B cell (primary cell): Measurements from ENCODE around the gene CASP4. TPM values are rescaled to one million over a fixed set of nuclear protein-coding genes. Genes with fewer than 3 reads are reported as not detected.

Source experiments
- ATAC-seq: fragments of 200-7000 bp; cut with Tn5 transposase; one replicate; pipeline ENCODE4 v1.10.0; 2021; ENCODE audit warnings: low read depth, mild to moderate bottlenecking, moderate number of reproducible peaks, moderate library complexity
- CTCF ChIA-PET: fragments of 350-600 bp; sonication (Branson Sonifier 250); formaldehyde crosslinking; loops from one replicate; lab custom pipeline; 2021; ENCODE audit warnings: antibody characterized with exemption, inconsistent platforms; lab: Charles Lee
- POLR2A ChIA-PET: fragments of 350-600 bp; sonication (Branson Sonifier 250); formaldehyde crosslinking; loops from one replicate; lab custom pipeline; 2021; ENCODE audit warnings: antibody characterized with exemption; lab: Charles Lee
- DNase-seq: peaks from one replicate; pipeline ENCODE4 v3.0.0; 2013
- H2AFZ ChIP-seq: 2 replicates; pipeline ENCODE4 v1.6.1; 2012; ENCODE audit warnings: mild to moderate bottlenecking, low read depth, low read length; ENCODE audit not compliant: insufficient read depth, poor library complexity, severe bottlenecking
- H3K27ac ChIP-seq, 2 donors: 1 replicate in 1 of 2; 2 replicates in 1 of 2; pipeline ENCODE4 v1.5.1; 2012 to 2013; ENCODE audit warnings: low read length in 2 of 2, mild to moderate bottlenecking in 2 of 2, moderate library complexity in 1 of 2
- H3K27me3 ChIP-seq, 4 experiments: fragments of 200-600 bp in 1 of 4; sonication (generic) in 1 of 4; replicated peaks in 1 of 4; 1 replicate in 2 of 4; 2 replicates in 2 of 4; pipeline versions ENCODE4 v1.6.1 to v1.7.0; 2013 to 2016; ENCODE audit warnings: low read length in 3 of 4, mild to moderate bottlenecking in 2 of 4, mixed read lengths in 1 of 4, moderate library complexity in 1 of 4; ENCODE audit not compliant: insufficient read depth in 4 of 4, control insufficient read depth in 3 of 4; ENCODE audit errors: control extremely low read depth in 1 of 4
- H3K36me3 ChIP-seq, 2 experiments: replicated peaks in 1 of 2; 1 replicate in 1 of 2; 2 replicates in 1 of 2; pipeline versions ENCODE4 v1.6.1 to v1.7.1; 2013; ENCODE audit warnings: low read length in 1 of 2; ENCODE audit not compliant: insufficient read depth in 2 of 2, control insufficient read depth in 1 of 2; ENCODE audit errors: control extremely low read depth in 1 of 2, extremely low read depth in 1 of 2
- H3K4me1 ChIP-seq, 2 donors: fragments of 200-600 bp in 1 of 2; sonication (generic) in 1 of 2; 1 replicate in 1 of 2; 2 replicates in 1 of 2; pipeline versions ENCODE4 v1.5.1 to v1.6.1; 2013 to 2017; ENCODE audit warnings: low read length in 2 of 2; ENCODE audit not compliant: control insufficient read depth in 2 of 2, insufficient read depth in 2 of 2
- H3K4me2 ChIP-seq: replicated peaks from 2 replicates; pipeline ENCODE3; 2012; ENCODE audit warnings: mild to moderate bottlenecking, low read depth, low read length; ENCODE audit not compliant: poor library complexity, severe bottlenecking
- H3K4me3 ChIP-seq, 5 experiments: fragments of 200-600 bp in 1 of 5; sonication (generic) in 1 of 5; 1 replicate in 3 of 5; 2 replicates in 2 of 5; pipeline versions ENCODE4 v1.5.1 to v1.7.0; 2011 to 2016; ENCODE audit warnings: low read length in 4 of 5, mild to moderate bottlenecking in 4 of 5, low read depth in 2 of 5, control low read depth in 1 of 5, moderate library complexity in 1 of 5; ENCODE audit not compliant: insufficient read depth in 1 of 5; ENCODE audit errors: control extremely low read depth in 1 of 5, extremely low read depth in 1 of 5
- H3K79me2 ChIP-seq: fragments of 200-600 bp; sonication (generic); one replicate; pipeline ENCODE4 v1.6.0; 2016; ENCODE audit warnings: low read length; ENCODE audit not compliant: control insufficient read depth, insufficient read depth
- H3K9ac ChIP-seq: fragments of 200-600 bp; sonication (generic); 2 replicates; pipeline ENCODE4 v1.6.1; 2017; ENCODE audit warnings: mild to moderate bottlenecking, low read length, moderate library complexity
- H3K9me3 ChIP-seq, 3 donors: one replicate each; pipeline versions ENCODE4 v1.6.1 to v1.7.1; 2013; ENCODE audit warnings: low read length in 2 of 3; ENCODE audit not compliant: control insufficient read depth in 2 of 3, insufficient read depth in 1 of 3; ENCODE audit errors: control extremely low read depth in 1 of 3
- H4K20me1 ChIP-seq: 2 replicates; pipeline ENCODE4 v1.6.0; 2012; ENCODE audit warnings: mild to moderate bottlenecking, low read length; ENCODE audit not compliant: insufficient read depth, control insufficient read depth, poor library complexity, severe bottlenecking
- H3K27ac Mint-ChIP-seq: one replicate; pipeline ENCODE4 v1.8.0; 2021; ENCODE audit warnings: mixed read lengths
- H3K27me3 Mint-ChIP-seq: one replicate; pipeline ENCODE4 v1.8.0; 2021; ENCODE audit warnings: mixed read lengths
- H3K4me1 Mint-ChIP-seq: one replicate; pipeline ENCODE4 v1.8.0; 2021; ENCODE audit warnings: mixed read lengths
- H3K4me3 Mint-ChIP-seq: one replicate; pipeline ENCODE4 v1.8.0; 2021; ENCODE audit warnings: mixed read lengths
- H3K9me3 Mint-ChIP-seq: one replicate; pipeline ENCODE4 v1.8.0; 2022; ENCODE audit warnings: mixed read lengths; ENCODE audit not compliant: insufficient read depth
- CTCF ChIP-seq: fragments of 200-600 bp; IDR thresholded peaks from one replicate; pipeline ENCODE4 v1.8.0; 2022; ENCODE audit warnings: antibody characterized with exemption, mild to moderate bottlenecking
- EZH2 ChIP-seq: IDR thresholded peaks from 2 replicates; pipeline ENCODE4 v1.6.1; 2012; ENCODE audit warnings: borderline replicate concordance, low read depth, mild to moderate bottlenecking, moderate library complexity, low read length; ENCODE audit not compliant: insufficient read depth, poor library complexity, severe bottlenecking
- WGBS: methylation state at CpG from one replicate; pipeline ENCODE4 v1.1.5; 2013; ENCODE audit warnings: missing lambda C conversion rate; ENCODE audit not compliant: insufficient coverage; 5-methylcytosine and 5-hydroxymethylcytosine counted together
- intact Hi-C: fragments of 100-400 bp; cut with micrococcal nuclease; formaldehyde crosslinking; loops from one replicate; pipeline ENCODE4 v1.10.0; 2022
- polyA plus RNA-seq: library from polyadenylated mRNA; depleted of rRNA; stranded (reverse); fragments of >200 nt; gene quantifications from 2 replicates; pipeline ENCODE4 v1.2.3, GENCODE V29; 2012
- total RNA-seq, 2 donors: library from RNA; stranded (reverse); fragments of 120-200 nt in 1 of 2; gene quantifications; 1 replicate in 1 of 2; 2 replicates in 1 of 2; pipeline versions ENCODE4 v1.2.3 to v1.2.4, GENCODE V29; 2013 to 2022

Gene CASP4
- total and polyA plus RNA-seq, 2 donors (not counting 1 experiment from before 2014, with no cell fraction given), result 72.4 to 157 TPM

- CTCF ChIA-PET, result interaction anchor here (0.8 to 2.5 kb wide), 13 partner anchors 8 to 915 kb away, joined by 3 to 9 read pairs (median 4); no protein-coding TSS in a partner anchor
- Mint-ChIP-seq H3K4me3 (no peak overlapping the region), H3K9me3 (no peaks in the 10 kb centered on the region), H3K27me3 (no peaks in the 10 kb centered on the region), H3K27ac (no peak overlapping the region), H3K4me1 (peaks cover 11% of the 10 kb centered on the region)
- H3K9me3 ChIP-seq, result no peaks in the 10 kb centered on the region
- H2AFZ ChIP-seq, result no peak overlapping the region
- peak; percentile 68 for DNase-seq
- no peak overlapping the region for H3K4me2 ChIP-seq
- no peak overlapping the region for H3K9ac ChIP-seq
- no peaks in the 10 kb centered on the region for H3K27me3 ChIP-seq
- H3K79me2 ChIP-seq, result no peaks in the 10 kb centered on the region
- peaks cover 17 to 84% of the 10 kb centered on the region in 2 experiments for H3K36me3 ChIP-seq
- no CpG with 5 or more reads among the region's 2 CpGs for WGBS
- intact Hi-C loops, result loop anchor here (1.0 to 2.0 kb wide), 2 partner anchors 21 to 54 kb away; partner anchors contain the start of gene CASP4
- POLR2A ChIA-PET, result no interaction called here
- H3K27ac ChIP-seq, result no peak overlapping the region
- peaks cover 4 to 5% of the 10 kb centered on the region in 2 donors for H3K4me1 ChIP-seq
- TF ChIP-seq CTCF (peak; percentile 75), EZH2 (no peak)
- peak; percentile 58 for ATAC-seq
- H3K4me3 ChIP-seq, result no peak overlapping the region
- no peaks in the 10 kb centered on the region for H4K20me1 ChIP-seq
These were observed 21.5 kb downstream of the CASP4 start for GRCh38 chr11:104946907-104947306.

GRCh38 chr11:104944076-104944475 lies 24.3 kb downstream of the CASP4 start:
- Histone ChIP-seq H3K36me3 (peaks cover 2 to 56% of the 10 kb centered on the region in 2 experiments), H3K4me2 (no peak overlapping the region), H3K4me3 (no peak overlapping the region), H3K27me3 (no peaks in the 10 kb centered on the region), H3K9me3 (peaks cover 0 to 1% (median 0%) of the 10 kb centered on the region in 3 donors), H3K79me2 (no peaks in the 10 kb centered on the region), H3K9ac (no peak overlapping the region), H2AFZ (no peak overlapping the region), H3K27ac (no peak overlapping the region), H4K20me1 (no peaks in the 10 kb centered on the region), H3K4me1 (peaks cover 4 to 5% of the 10 kb centered on the region in 2 donors)
- no peaks in the 10 kb centered on the region for H3K9me3 Mint-ChIP-seq
- H3K27ac Mint-ChIP-seq, result no peak overlapping the region
- ChIA-PET POLR2A (no interaction called here), CTCF (interaction anchor here (0.9 to 1.0 kb wide), 2 partner anchors 9 to 57 kb away, joined by 3 read pairs; no protein-coding TSS in a partner anchor)
- no peaks in the 10 kb centered on the region for H3K27me3 Mint-ChIP-seq
- TF ChIP-seq CTCF (no peak), EZH2 (no peak)
- peaks cover 14% of the 10 kb centered on the region for H3K4me1 Mint-ChIP-seq
- intact Hi-C loops, result no loop called here
- DNase-seq, result no peak
- H3K4me3 Mint-ChIP-seq, result no peak overlapping the region
- ATAC-seq, result no peak
